ENCODE results near the gene LPP. TPM values are rescaled to one million over a fixed set of nuclear protein-coding genes. Genes with fewer than 3 reads are reported as not detected.

Gene LPP
- total and polyA plus RNA-seq, 10 of the 15 experiments (the other 5 are each of a cell fraction or from before 2014, with no cell fraction given): under 0.01 to 0.62 (median 0.03) TPM

DNA sequence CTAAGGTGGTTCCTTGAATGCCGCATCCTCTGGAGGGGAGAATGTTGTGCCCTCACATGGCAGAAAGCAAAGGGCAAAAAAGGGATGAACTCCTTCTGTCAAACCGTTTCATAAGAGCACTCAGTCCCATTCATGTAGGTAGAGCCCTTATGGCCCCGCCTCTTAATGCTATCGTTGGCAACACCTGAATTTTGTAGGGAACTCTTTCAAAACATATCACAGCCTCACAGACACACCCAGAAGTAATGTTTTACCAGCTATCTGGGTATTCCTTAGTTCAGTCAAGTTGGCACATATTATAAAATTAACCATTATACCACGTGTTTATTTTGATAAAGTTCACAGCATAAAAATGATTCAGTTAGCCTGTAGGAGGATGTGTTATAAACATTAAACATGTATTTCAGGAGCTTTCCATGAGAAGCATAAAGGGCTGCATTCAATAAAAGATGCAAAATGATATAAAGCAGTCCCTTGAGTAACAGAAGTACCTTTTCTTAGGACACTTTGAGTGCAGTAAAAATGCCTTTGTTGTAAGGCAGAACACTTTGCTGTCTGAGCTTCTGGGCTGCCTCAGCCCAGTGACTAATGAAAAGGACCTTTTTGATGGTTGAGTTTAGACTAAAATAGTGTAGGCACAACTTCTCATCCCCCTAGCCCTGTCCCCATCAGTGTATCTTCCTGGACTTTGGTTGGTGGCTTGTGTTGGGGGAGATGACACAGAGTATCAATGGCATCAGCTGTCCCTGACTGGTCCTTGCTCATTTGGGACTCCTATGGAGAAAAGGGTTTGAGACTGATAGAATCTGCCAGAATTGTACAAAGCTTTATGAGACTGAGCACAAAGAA is 754.3 kb downstream of the LPP start:
- RAD21 ChIA-PET (ENCODE audit: unreplicated experiment): no interaction called here
- no peaks in the 10 kb centered on the region for H4K20me1 ChIP-seq (ENCODE audit: control insufficient read depth, insufficient read depth)
- no peak for ATAC-seq
- no peak overlapping the region for H3K4me2 ChIP-seq (ENCODE audit: control insufficient read depth, insufficient read depth)
- no peaks in the 10 kb centered on the region for H3K4me1 ChIP-seq (ENCODE audit: control insufficient read depth, insufficient read depth, low read length)
- H3K9ac ChIP-seq (ENCODE audit: control insufficient read depth, insufficient read depth, low read length): no peak overlapping the region
- no peak for FAIRE-seq
- no peaks in the 10 kb centered on the region for H3K36me3 ChIP-seq (ENCODE audit: control insufficient read depth in 2 of 2, insufficient read depth in 2 of 2, low read length in 1 of 2)
- CTCF ChIA-PET: no interaction called here
- TF ChIP-seq FOXK2 (IDR thresholded peaks at IDR 0.05): no peak
- no peak for TF ChIP-seq RBBP5 (conservative IDR thresholded peaks at IDR 0.05)
- no peak for TF ChIP-seq JUNB (IDR thresholded peaks at IDR 0.05)
- TF ChIP-seq GABPA (IDR thresholded peaks at IDR 0.05; ENCODE audit: low read depth): no peak
- no peak for TF ChIP-seq JUND (IDR thresholded peaks at IDR 0.05; ENCODE audit: low read depth, low read length)
- no peak for TF ChIP-seq BACH1 (IDR thresholded peaks at IDR 0.05; ENCODE audit: borderline replicate concordance)
- WGBS (ENCODE audit: insufficient coverage, insufficient replicate concordance, low lambda C conversion rate, missing lambda C conversion rate): 45% methylated on average over 5 of the region's 5 CpGs
- no peak for DNase-seq (ENCODE audit: low read depth, low spot score)
- no TSS peak for BruUV-seq (replicated peaks)
- POLR2A ChIA-PET: interaction anchor here (0.6 kb wide), 1 partner anchor 1503 kb away, joined by 3 read pairs; no protein-coding TSS in a partner anchor
- H3K27me3 ChIP-seq (replicated peaks in 1 of 2; ENCODE audit: control insufficient read depth in 2 of 2, insufficient read depth in 2 of 2, low read length in 1 of 2): no peaks in the 10 kb centered on the region; a peak in 1 of 4 replicates
- no peak overlapping the region for H3K27ac ChIP-seq (ENCODE audit: control insufficient read depth, insufficient read depth)
- H3K79me2 ChIP-seq (ENCODE audit: control insufficient read depth, insufficient read depth, low read length): no peaks in the 10 kb centered on the region
- H3K4me3 ChIP-seq: no peak overlapping the region
- SMC1A ChIA-PET (ENCODE audit: uncharacterized antibody, unreplicated experiment): no interaction called here
- H2AFZ ChIP-seq (ENCODE audit: control insufficient read depth, low read depth, low read length): no peak overlapping the region
- intact Hi-C loops (cut with micrococcal nuclease; ENCODE audit: unreplicated experiment): no loop called here
- H3K9me3 ChIP-seq (replicated peaks; ENCODE audit: control insufficient read depth, insufficient read depth, low read length): no peaks in the 10 kb centered on the region
- in situ Hi-C loops (cut with MboI): no loop called here

Data from GM12878 (cell line).